Kidney (tissue), 14 donors: ENCODE data around the gene PPM1D. TPM values are rescaled to one million over a fixed set of nuclear protein-coding genes. Genes with fewer than 3 reads are reported as not detected.
"Not testable (repeated sequence)": the region's sequence is repeated elsewhere in the genome, so short reads cannot be mapped to it uniquely, and the experiment has no call there.

Experiments used
- DNase-seq, 5 donors: peaks; one replicate each; pipeline ENCODE4 v3.0.0-alpha.2; 2013 to 2020
- FAIRE-seq: peaks from 2 replicates; lab custom pipeline; 2012; peaks lifted over from hg19 to GRCh38; lab: Jason Lieb, UNC
- H3K27ac ChIP-seq, 2 donors: one replicate each; pipeline ENCODE4 v1.7.0; 2013; ENCODE audit warnings: low read depth in 2 of 2, low read length in 2 of 2, inconsistent platforms in 1 of 2
- H3K27me3 ChIP-seq: one replicate; pipeline ENCODE4 v1.7.1; 2013; ENCODE audit warnings: low read length, inconsistent platforms; ENCODE audit not compliant: control insufficient read depth, insufficient read depth
- H3K36me3 ChIP-seq, 3 donors: one replicate each; pipeline versions ENCODE4 v1.7.0 to v1.7.1; 2013; ENCODE audit warnings: low read length in 3 of 3, control low read depth in 1 of 3, inconsistent platforms in 1 of 3; ENCODE audit not compliant: insufficient read depth in 3 of 3, control insufficient read depth in 2 of 3
- H3K4me1 ChIP-seq, 3 donors: one replicate each; pipeline versions ENCODE4 v1.7.0 to v1.7.1; 2013; ENCODE audit warnings: low read length in 3 of 3, inconsistent platforms in 1 of 3, low read depth in 1 of 3; ENCODE audit not compliant: control insufficient read depth in 2 of 3, insufficient read depth in 2 of 3
- H3K4me3 ChIP-seq, 3 donors: one replicate each; pipeline versions ENCODE4 v1.7.0 to v1.8.1; 2013; ENCODE audit warnings: low read length in 3 of 3, control low read depth in 1 of 3, inconsistent platforms in 1 of 3
- H3K9ac ChIP-seq, 3 donors: one replicate each; pipeline versions ENCODE4 v1.7.0 to v1.7.1; 2013; ENCODE audit warnings: low read length in 3 of 3, control low read depth in 1 of 3, inconsistent platforms in 1 of 3
- H3K9me3 ChIP-seq, 3 donors: one replicate each; pipeline versions ENCODE4 v1.7.0 to v1.7.1; 2013; ENCODE audit warnings: low read length in 3 of 3, control low read depth in 1 of 3, inconsistent platforms in 1 of 3; ENCODE audit not compliant: control insufficient read depth in 2 of 3, insufficient read depth in 1 of 3
- CTCF ChIP-seq: IDR thresholded peaks from 3 replicates; pipeline ENCODE4 v1.5.1; 2012; ENCODE audit warnings: mild to moderate bottlenecking, moderate library complexity, borderline replicate concordance; ENCODE audit not compliant: insufficient read depth; ENCODE audit errors: extremely low read depth
- intact Hi-C: fragments of 100-400 bp; cut with DNase I; formaldehyde crosslinking; loops from one replicate; pipeline ENCODE4 v1.11.1; 2022
- polyA plus RNA-seq: library from polyadenylated mRNA; stranded (reverse); fragments of 350-450 nt; fragmentation: Illumina TruSeq; extraction: RNeasy Lipid Tissue Mini Kit (QIAGEN cat#74804); gene quantifications from one replicate; pipeline ENCODE4 v1.2.3, GENCODE V29; 2014; ENCODE audit warnings: low read depth, low replicate concordance; ENCODE audit not compliant: insufficient read depth
- total RNA-seq: library from RNA; stranded (reverse); fragmentation: NEBNext Ultra II Directional; extraction: Animal tissue kit (Norgen Biotek cat#: 25700); gene quantifications from one replicate; pipeline ENCODE4 v1.2.1, GENCODE V29; 2021
- donor health status: control.
- donor health status: control.
- donor health status: control.
- donor health status: control.
- donor health status: control.
- donor health status: DM: yes; HTN: yes; CAD: no.
- donor health status: Normal renal cell carcinoma (clear cell type).

The PPM1D gene
- total and polyA plus RNA-seq, 2 donors from 2014 or later: 4.5 to 16.6 TPM

- Histone ChIP-seq H3K36me3 (no peaks in the 10 kb centered on the region), H3K9ac (no peak overlapping the region), H3K27ac (no peak overlapping the region), H3K4me1 (no peaks in the 10 kb centered on the region), H3K27me3 (no peaks in the 10 kb centered on the region), H3K4me3 (no peak overlapping the region), H3K9me3 (no peaks in the 10 kb centered on the region)
- FAIRE-seq (no peak), DNase-seq (no peak)
- TF ChIP-seq CTCF: no peak
- intact Hi-C loops: no loop called here
These were observed 7.2 kb upstream of the PPM1D start for GRCh38 chr17:60592750-60593149.

GRCh38 chr17:60593441-60594036, 6.5 kb upstream of the PPM1D start:
- H3K9me3 ChIP-seq, H3K27ac ChIP-seq, H3K4me1 ChIP-seq, H3K9ac ChIP-seq, FAIRE-seq, H3K4me3 ChIP-seq, intact Hi-C loops, DNase-seq, H3K36me3 ChIP-seq, H3K27me3 ChIP-seq: not testable (repeated sequence)

GRCh38 chr17:60594170-60594569, 5.8 kb upstream of the PPM1D start:
- DNase-seq, H3K4me1 ChIP-seq, H3K9me3 ChIP-seq, H3K4me3 ChIP-seq, FAIRE-seq, intact Hi-C loops, H3K9ac ChIP-seq, H3K36me3 ChIP-seq, H3K27me3 ChIP-seq, H3K27ac ChIP-seq: not testable (repeated sequence)

- DNase-seq (no peak), FAIRE-seq (no peak)
- H3K4me3 ChIP-seq: no peak overlapping the region
- no peak for TF ChIP-seq CTCF
- no peaks in the 10 kb centered on the region for H3K9me3 ChIP-seq
- no peak overlapping the region for H3K27ac ChIP-seq
- intact Hi-C loops: no loop called here
- H3K4me1 ChIP-seq: no peaks in the 10 kb centered on the region
- H3K36me3 ChIP-seq: no peaks in the 10 kb centered on the region
- H3K9ac ChIP-seq: no peak overlapping the region
- no peaks in the 10 kb centered on the region for H3K27me3 ChIP-seq
These were observed 5.3 kb upstream of the PPM1D start for GRCh38 chr17:60594734-60595133.
